NCI-H526 (cell line): ENCODE data around the gene ATP8B3.

ENCODE experiments used
- DNase-seq, 2 experiments: peaks; one replicate each; lab custom pipeline; 2025; lab: John Stamatoyannopoulos, UW

The ATP8B3 gene

DNA sequence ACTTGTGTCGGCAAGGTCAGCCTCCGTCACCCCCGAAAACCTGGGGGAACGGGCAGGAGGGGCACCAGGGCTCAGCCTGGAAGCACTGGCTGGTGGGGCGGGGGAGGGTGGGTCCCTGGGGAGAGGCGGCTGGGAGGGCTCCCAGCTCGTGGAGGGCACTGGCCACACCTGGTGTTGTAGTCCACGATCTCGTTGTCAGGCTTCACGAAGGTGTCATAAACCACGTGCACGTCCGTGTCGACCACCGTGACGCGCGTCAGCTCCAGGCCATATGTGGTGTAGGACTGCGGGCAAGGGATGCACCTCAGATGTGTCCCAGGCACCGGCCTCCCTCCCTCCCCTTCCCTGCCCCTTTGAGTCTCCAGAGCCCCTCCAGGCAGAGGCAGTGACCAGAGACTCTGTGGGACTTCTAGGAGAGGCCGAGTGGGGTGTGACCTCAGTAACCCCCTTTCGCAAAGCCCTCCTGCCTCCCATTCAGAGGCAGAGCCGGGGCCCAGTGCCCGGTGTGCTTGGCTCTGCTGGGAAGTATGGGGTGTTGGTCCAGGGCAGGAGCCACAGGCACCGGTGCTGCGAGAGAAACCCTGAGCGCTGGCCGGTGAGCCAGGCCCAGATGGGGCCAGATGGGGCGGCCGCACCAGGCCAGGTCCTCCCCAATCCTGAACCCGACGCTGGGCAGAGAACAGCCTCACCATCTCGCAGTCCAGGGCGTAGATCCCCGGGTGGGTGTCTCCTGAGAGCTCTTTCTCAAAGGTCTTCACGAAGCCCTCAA, 4.6 kb upstream of the ATP8B3 start:
- DNase-seq, result no peak

GRCh38 chr19:1815605-1816529, 3.8 kb upstream of the ATP8B3 start:
- DNase-seq, result no peak

- DNase-seq, result no peak
Measured at GRCh38 chr19:1814833-1815604, 2.9 kb upstream of the ATP8B3 start.

DNA sequence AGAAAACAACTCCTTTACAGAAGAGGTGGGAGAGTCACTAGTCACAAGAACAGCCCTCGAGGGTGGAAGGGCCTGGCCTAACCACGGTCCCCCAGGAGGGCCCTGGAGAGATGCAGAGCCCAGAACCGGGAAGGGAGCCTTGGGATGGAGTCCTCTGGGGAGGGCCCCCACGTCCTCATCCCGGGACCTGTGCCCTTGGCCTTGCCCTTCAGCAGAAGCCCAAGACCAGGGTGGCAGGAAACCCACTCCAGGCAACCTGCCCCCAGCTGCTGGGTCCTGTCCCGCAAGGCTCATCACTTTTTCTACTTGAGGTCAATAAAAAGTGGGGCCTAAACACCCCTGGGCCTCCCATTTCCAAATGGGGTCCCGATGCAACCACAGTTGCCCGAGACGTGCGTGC, 2.3 kb upstream of the ATP8B3 start:
- no peak for DNase-seq

GRCh38 chr19:1813192-1814182, 1.4 kb upstream of the ATP8B3 start:
- DNase-seq, result no peak

GRCh38 chr19:1812426-1813191, 533 bp upstream of the ATP8B3 start:
- DNase-seq, result peak; percentile 79 to 92

DNA sequence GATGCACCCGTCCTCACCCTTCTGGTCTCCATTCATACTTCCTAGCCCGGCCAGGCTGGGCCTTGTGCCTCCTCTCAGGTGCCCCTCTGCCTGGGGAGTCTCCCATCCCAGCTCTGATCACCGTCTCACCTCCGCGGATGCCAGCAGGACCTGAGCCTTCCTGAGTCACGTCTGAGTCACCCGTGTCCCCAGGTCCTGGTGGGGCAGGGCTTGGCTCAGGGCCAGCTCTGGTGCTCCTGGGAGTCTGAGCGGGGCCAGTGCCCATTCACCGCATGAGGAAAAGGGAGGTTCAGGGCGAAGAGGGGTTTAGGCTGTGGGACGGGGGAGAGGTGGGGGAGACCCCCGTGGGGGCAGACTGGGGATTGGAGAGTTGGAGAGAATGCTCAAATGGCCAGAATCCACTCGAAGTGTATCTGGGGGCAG, 593 bp downstream of the ATP8B3 start:
- DNase-seq, result peak in 1 of 2 experiments; percentile 17

GRCh38 chr19:1810439-1811160, 1.5 kb downstream of the ATP8B3 start:
- DNase-seq, result no peak

DNA sequence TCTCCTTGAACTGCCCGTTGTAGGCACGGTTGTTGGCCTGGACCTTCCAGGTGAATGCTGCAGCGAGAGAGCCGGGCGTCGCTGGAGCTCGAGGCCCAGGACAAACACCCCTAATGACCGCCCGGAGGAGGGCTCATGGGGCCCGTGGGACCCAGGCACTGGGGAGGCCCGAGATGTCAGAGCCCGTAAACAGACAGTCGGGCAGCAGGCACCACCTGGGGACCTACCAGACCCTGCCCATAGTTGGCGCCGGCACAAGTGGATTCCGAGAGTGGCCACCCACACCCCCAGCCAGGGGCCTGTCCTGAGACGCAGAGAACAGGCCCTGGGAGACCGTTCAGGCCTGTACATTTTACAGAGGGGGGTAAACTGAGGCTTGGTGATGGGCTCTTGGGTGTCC, 2.4 kb downstream of the ATP8B3 start:
- DNase-seq, result no peak

DNA sequence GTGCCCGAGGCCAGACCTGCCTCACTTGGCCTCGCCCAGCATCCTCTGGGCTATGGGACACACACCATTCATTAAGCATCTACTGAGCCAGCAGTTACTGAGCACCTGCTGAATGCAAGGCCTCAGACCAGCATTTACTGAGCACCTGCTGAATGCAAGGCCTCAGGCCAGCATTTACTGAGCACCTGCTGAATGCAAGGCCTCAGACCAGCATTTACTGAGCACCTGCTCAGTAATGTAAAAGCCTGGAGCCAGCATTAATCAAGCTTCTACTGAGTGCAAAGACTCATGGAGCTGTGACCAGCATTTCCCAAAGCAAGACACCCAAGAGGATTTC, 3.7 kb downstream of the ATP8B3 start:
- DNase-seq, result no peak

GRCh38 chr19:1807695-1808394, 4.2 kb downstream of the ATP8B3 start:
- no peak for DNase-seq

GRCh38 chr19:1807030-1807694, 4.9 kb downstream of the ATP8B3 start:
- no peak for DNase-seq

- no peak for DNase-seq
Measured at GRCh38 chr19:1806184-1807029, 5.7 kb downstream of the ATP8B3 start.

- no peak for DNase-seq
Measured at GRCh38 chr19:1805401-1806183, 6.5 kb downstream of the ATP8B3 start.

GRCh38 chr19:1804858-1805257, 7.2 kb downstream of the ATP8B3 start:
- DNase-seq, result no peak

DNA sequence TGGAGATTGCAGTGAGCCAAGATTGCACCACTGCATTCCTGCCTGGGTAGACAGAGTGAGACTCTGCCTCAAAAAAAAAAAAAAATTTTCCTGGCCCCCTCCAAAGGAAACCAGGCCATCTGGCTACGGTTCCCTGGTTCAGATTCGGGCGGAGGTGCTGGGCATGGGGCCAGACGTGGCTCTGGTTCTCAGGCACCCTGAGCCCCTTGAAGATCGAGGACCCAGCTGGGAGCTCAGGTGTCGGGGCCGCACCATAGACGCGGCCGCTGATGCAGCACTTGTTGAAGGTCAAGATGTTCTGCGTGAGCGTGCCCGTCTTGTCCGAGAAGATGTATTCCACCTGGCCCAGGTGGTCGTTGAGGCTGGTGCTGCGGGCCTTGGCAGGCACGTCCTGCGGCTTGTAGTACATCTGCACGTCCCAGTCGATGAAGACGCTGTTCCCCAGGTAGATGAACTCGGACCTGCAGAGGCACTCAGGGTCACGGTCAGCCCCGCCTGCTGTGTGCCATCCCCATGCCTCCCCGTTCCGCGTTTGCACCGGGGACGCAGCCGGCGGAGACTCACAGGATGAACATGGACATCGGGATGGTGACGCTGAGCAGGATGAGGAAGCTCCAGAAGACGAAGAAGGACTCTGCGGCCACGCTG, 12.3 kb downstream of the ATP8B3 start:
- no peak for DNase-seq
